ENCODE results near the gene GIGYF2.

GIGYF2 gene

GRCh38 chr2:232697059-232697806, at the start of gene GIGYF2:
GIGYF2 (plus strand) TSS chr2:232697331; CDS start chr2:232735198, 37,867 bp downstream.
- peaks cover 36% of the 10 kb centered on the region for H3K4me1 Mint-ChIP-seq
- peak within 1 kb of the TSS; percentile 93 for H3K4me3 Mint-ChIP-seq
- no peaks in the 10 kb centered on the region for H3K9me3 Mint-ChIP-seq
- peak within 1 kb of the TSS; percentile 43 for H3K27ac Mint-ChIP-seq
- H3K36me3 Mint-ChIP-seq = peaks cover 6% of the 10 kb centered on the region
- H3K27me3 Mint-ChIP-seq = no peaks in the 10 kb centered on the region

GRCh38 chr2:232649033-232649432, 48.1 kb upstream of the GIGYF2 start:
- Mint-ChIP-seq H3K4me1 (no peaks in the 10 kb centered on the region), H3K36me3 (no peaks in the 10 kb centered on the region), H3K4me3 (no peak overlapping the region), H3K27me3 (no peaks in the 10 kb centered on the region), H3K27ac (no peak overlapping the region), H3K9me3 (no peaks in the 10 kb centered on the region)

GRCh38 chr2:232652505-232652851, 44.7 kb upstream of the GIGYF2 start:
- H3K27me3 Mint-ChIP-seq = no peaks in the 10 kb centered on the region
- H3K36me3 Mint-ChIP-seq = no peaks in the 10 kb centered on the region
- no peak overlapping the region for H3K4me3 Mint-ChIP-seq
- H3K27ac Mint-ChIP-seq = no peak overlapping the region
- H3K9me3 Mint-ChIP-seq = no peaks in the 10 kb centered on the region
- no peaks in the 10 kb centered on the region for H3K4me1 Mint-ChIP-seq

GRCh38 chr2:232653441-232653840, 43.7 kb upstream of the GIGYF2 start:
- H3K36me3 Mint-ChIP-seq = no peaks in the 10 kb centered on the region
- no peaks in the 10 kb centered on the region for H3K9me3 Mint-ChIP-seq
- no peak overlapping the region for H3K4me3 Mint-ChIP-seq
- no peak overlapping the region for H3K27ac Mint-ChIP-seq
- H3K4me1 Mint-ChIP-seq = no peaks in the 10 kb centered on the region
- no peaks in the 10 kb centered on the region for H3K27me3 Mint-ChIP-seq

GRCh38 chr2:232655392-232655791, 41.7 kb upstream of the GIGYF2 start:
- H3K4me1 Mint-ChIP-seq = no peaks in the 10 kb centered on the region
- no peak overlapping the region for H3K27ac Mint-ChIP-seq
- H3K4me3 Mint-ChIP-seq = no peak overlapping the region
- no peaks in the 10 kb centered on the region for H3K9me3 Mint-ChIP-seq
- H3K27me3 Mint-ChIP-seq = no peaks in the 10 kb centered on the region
- H3K36me3 Mint-ChIP-seq = no peaks in the 10 kb centered on the region

- H3K36me3 Mint-ChIP-seq = no peaks in the 10 kb centered on the region
- no peak overlapping the region for H3K4me3 Mint-ChIP-seq
- H3K27me3 Mint-ChIP-seq = no peaks in the 10 kb centered on the region
- no peak overlapping the region for H3K27ac Mint-ChIP-seq
- H3K4me1 Mint-ChIP-seq = no peaks in the 10 kb centered on the region
- no peaks in the 10 kb centered on the region for H3K9me3 Mint-ChIP-seq
These were observed 38.8 kb upstream of the GIGYF2 start for GRCh38 chr2:232658217-232658785.

GRCh38 chr2:232659359-232659758, 37.8 kb upstream of the GIGYF2 start:
- no peaks in the 10 kb centered on the region for H3K27me3 Mint-ChIP-seq
- H3K4me1 Mint-ChIP-seq = no peaks in the 10 kb centered on the region
- H3K36me3 Mint-ChIP-seq = no peaks in the 10 kb centered on the region
- H3K4me3 Mint-ChIP-seq = no peak overlapping the region
- H3K9me3 Mint-ChIP-seq = no peaks in the 10 kb centered on the region
- no peak overlapping the region for H3K27ac Mint-ChIP-seq

- Mint-ChIP-seq H3K9me3 (no peaks in the 10 kb centered on the region), H3K27ac (peak overlapping the region; percentile 30), H3K4me1 (no peaks in the 10 kb centered on the region), H3K27me3 (no peaks in the 10 kb centered on the region), H3K36me3 (no peaks in the 10 kb centered on the region), H3K4me3 (no peak overlapping the region)
These were observed 34.5 kb upstream of the GIGYF2 start for GRCh38 chr2:232662486-232663260.

GRCh38 chr2:232666051-232666805, 30.9 kb upstream of the GIGYF2 start:
- no peak overlapping the region for H3K4me3 Mint-ChIP-seq
- no peaks in the 10 kb centered on the region for H3K9me3 Mint-ChIP-seq
- no peak overlapping the region for H3K27ac Mint-ChIP-seq
- no peaks in the 10 kb centered on the region for H3K36me3 Mint-ChIP-seq
- peaks cover 2% of the 10 kb centered on the region for H3K27me3 Mint-ChIP-seq
- no peaks in the 10 kb centered on the region for H3K4me1 Mint-ChIP-seq

GRCh38 chr2:232667989-232668583, 29.0 kb upstream of the GIGYF2 start:
- Mint-ChIP-seq H3K36me3 (no peaks in the 10 kb centered on the region), H3K4me1 (no peaks in the 10 kb centered on the region), H3K27ac (no peak overlapping the region), H3K9me3 (no peaks in the 10 kb centered on the region), H3K27me3 (peaks cover 2% of the 10 kb centered on the region), H3K4me3 (no peak overlapping the region)

- Mint-ChIP-seq H3K27ac (no peak overlapping the region), H3K4me3 (no peak overlapping the region), H3K27me3 (peaks cover 2% of the 10 kb centered on the region), H3K9me3 (no peaks in the 10 kb centered on the region), H3K36me3 (no peaks in the 10 kb centered on the region), H3K4me1 (no peaks in the 10 kb centered on the region)
These were observed 28.2 kb upstream of the GIGYF2 start for GRCh38 chr2:232668805-232669444.

- H3K4me3 Mint-ChIP-seq = no peak overlapping the region
These were observed 24.5 kb upstream of the GIGYF2 start for GRCh38 chr2:232672588-232672987.

GRCh38 chr2:232674491-232674890, 22.6 kb upstream of the GIGYF2 start:
- H3K27me3 Mint-ChIP-seq = peaks cover 3% of the 10 kb centered on the region

More at GRCh38 chr2:232672588-232672987, 24.5 kb upstream of the GIGYF2 start:
- Mint-ChIP-seq H3K4me1 (no peaks in the 10 kb centered on the region), H3K27ac (no peak overlapping the region), H3K27me3 (peaks cover 2% of the 10 kb centered on the region), H3K9me3 (no peaks in the 10 kb centered on the region), H3K36me3 (no peaks in the 10 kb centered on the region)

GRCh38 chr2:232675381-232675780, 21.8 kb upstream of the GIGYF2 start:
- Mint-ChIP-seq H3K4me1 (no peaks in the 10 kb centered on the region), H3K27ac (no peak overlapping the region), H3K9me3 (no peaks in the 10 kb centered on the region), H3K4me3 (no peak overlapping the region), H3K27me3 (peaks cover 5% of the 10 kb centered on the region), H3K36me3 (no peaks in the 10 kb centered on the region)

More at GRCh38 chr2:232674491-232674890, 22.6 kb upstream of the GIGYF2 start:
- Mint-ChIP-seq H3K36me3 (no peaks in the 10 kb centered on the region), H3K27ac (no peak overlapping the region), H3K4me3 (no peak overlapping the region), H3K9me3 (no peaks in the 10 kb centered on the region), H3K4me1 (no peaks in the 10 kb centered on the region)

- Mint-ChIP-seq H3K9me3 (no peaks in the 10 kb centered on the region), H3K27me3 (peaks cover 8% of the 10 kb centered on the region), H3K4me3 (no peak overlapping the region), H3K4me1 (no peaks in the 10 kb centered on the region), H3K27ac (no peak overlapping the region), H3K36me3 (no peaks in the 10 kb centered on the region)
These were observed 17.1 kb upstream of the GIGYF2 start for GRCh38 chr2:232680006-232680405.

Measured in activated naive CD4-positive, alpha-beta T cell treated with anti-CD3 and anti-CD28 coated beads, Interleukin-2, amount 50 U/mL, for 24 hours (primary cell).